ENCODE results near the gene RNU7-1.

The RNU7-1 gene

DNA sequence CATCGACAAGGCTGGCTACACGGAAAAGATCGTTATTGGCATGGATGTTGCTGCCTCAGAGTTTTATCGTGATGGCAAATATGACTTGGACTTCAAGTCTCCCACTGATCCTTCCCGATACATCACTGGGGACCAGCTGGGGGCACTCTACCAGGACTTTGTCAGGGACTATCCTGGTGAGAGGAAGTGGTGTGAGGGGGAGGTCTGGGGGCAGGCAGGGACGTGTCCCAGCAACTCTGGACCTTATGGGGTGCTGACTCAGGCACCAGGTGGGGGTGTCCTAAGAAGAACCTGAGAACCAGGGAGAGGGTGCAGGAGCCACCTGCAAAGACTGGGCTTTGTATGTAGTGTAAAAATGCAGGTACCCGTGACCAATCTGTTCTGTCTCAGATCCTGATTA lies 24.0 kb upstream of the RNU7-1 start:
- DNase-seq, result no peak

- no peak for DNase-seq
Observed at GRCh38 chr12:6921539-6921938, 22.1 kb upstream of the RNU7-1 start.

- no peak for DNase-seq
Observed at GRCh38 chr12:6921996-6922946, 21.3 kb upstream of the RNU7-1 start.

DNA sequence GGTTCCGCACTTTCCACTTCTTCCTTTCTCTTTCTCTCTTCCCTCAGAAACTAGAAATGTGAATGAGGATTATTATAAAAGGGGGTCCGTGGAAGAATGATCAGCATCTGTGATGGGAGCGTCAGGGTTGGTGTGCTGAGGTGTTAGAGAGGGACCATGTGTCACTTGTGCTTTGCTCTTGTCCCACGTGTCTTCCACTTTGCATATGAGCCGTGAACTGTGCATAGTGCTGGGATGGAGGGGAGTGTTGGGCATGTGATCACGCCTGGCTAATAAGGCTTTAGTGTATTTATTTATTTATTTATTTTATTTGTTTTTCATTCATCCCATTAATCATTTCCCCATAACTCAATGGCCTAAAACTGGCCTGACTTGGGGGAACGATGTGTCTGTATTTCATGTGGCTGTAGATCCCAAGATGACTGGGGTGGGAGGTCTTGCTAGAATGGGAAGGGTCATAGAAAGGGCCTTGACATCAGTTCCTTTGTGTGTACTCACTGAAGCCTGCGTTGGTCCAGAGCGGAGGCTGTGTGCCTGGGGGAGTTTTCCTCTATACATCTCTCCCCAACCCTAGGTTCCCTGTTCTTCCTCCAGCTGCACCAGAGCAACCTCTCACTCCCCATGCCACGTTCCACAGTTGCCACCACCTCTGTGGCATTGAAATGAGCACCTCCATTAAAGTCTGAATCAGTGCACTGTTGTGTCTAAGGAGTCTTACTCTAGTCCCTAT lies 20.4 kb upstream of the RNU7-1 start:
- no peak for DNase-seq

- no peak for DNase-seq
Observed at GRCh38 chr12:6923851-6924250, 19.8 kb upstream of the RNU7-1 start.

DNA sequence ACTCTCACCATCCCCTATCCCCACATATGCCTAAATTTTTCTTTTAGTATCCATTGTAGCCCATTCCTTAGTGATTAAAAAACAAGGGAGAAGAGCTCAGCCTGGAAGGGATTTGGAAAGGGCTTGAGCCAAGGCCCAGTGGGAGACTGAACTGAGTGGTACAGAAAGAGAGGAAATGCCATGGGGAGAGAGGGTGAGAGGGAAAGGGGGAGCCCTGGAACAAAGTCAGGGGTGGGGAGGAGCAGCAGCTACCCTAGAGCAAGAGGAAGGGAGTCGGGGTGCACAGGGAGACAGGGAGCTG lies 18.4 kb upstream of the RNU7-1 start:
- no peak for DNase-seq

GRCh38 chr12:6925540-6926279 lies 17.9 kb upstream of the RNU7-1 start:
- DNase-seq, result no peak

DNA sequence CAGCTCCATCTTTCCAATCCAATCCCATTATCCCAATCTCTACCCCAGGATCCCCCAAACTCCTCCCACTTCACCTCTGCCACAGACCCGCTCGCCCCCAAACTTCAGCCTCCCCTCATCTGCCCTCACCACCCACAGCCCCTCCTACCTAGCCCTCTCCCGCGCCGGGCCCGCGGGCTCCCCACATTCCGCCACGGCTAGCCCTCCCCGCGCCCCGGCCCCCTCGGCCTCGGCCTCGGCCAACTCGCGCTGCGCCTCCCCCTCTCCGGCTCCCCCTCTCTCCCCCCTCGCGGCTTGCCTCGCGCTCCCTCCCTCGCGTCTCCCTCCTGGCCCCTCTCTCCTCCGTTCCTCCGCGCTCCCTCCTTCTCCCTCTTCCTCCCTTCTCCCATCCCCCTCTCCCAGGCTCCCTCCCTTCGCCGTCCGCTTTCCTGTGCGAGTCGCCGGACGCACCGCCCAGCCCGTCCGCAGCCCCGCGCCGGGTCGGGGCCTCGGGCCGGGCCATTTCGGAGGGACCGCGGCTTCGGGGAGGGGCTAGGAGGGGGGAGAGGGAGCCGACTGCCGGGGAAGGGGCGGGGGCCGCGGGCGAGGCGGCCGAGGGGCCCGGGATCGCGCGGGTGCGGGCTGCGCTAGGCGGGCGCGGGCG lies 16.1 kb upstream of the RNU7-1 start, which contains the start of gene ATN1:
TSS of gene ATN1 (plus strand) at position 581 of the 643 bp plus-strand sequence. CDS start 6,043 bp downstream, outside the sequence.
- peak; percentile 41 for DNase-seq

DNA sequence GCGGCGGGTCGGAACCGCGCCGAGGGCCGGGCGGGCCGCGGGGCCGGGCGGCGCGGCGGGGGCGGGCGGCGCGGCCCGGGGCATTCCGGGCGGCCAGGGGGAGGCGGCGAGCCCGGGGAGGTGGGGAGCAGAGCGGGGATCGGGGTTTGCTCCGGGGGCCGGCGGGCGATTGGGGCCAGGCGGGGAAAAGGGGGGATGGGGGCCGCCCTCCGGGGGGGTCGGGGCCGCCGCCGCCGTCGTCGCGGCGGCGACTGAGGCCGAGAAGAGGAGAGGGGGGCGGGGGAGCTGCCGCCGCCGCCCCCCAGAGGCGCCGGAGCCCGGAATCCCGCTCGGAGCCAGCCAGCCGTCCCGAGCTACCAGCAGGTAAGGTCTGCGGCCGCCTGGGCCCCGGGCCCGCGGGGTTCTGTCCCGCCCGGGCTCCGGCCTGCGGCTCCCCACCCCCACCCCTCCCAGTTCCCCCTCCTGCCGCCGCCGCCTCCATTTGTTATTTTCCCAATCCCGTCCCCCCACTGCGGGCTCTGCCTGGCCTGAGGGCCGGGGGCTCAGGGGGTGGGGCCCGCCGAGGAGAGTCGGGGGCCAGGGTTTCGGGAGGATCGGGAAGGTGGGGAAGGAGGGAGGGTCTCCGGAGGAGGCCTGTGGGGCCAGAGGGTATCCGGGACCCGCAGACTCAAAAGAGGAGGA lies 15.5 kb upstream of the RNU7-1 start:
- DNase-seq, result peak; percentile 41

DNA sequence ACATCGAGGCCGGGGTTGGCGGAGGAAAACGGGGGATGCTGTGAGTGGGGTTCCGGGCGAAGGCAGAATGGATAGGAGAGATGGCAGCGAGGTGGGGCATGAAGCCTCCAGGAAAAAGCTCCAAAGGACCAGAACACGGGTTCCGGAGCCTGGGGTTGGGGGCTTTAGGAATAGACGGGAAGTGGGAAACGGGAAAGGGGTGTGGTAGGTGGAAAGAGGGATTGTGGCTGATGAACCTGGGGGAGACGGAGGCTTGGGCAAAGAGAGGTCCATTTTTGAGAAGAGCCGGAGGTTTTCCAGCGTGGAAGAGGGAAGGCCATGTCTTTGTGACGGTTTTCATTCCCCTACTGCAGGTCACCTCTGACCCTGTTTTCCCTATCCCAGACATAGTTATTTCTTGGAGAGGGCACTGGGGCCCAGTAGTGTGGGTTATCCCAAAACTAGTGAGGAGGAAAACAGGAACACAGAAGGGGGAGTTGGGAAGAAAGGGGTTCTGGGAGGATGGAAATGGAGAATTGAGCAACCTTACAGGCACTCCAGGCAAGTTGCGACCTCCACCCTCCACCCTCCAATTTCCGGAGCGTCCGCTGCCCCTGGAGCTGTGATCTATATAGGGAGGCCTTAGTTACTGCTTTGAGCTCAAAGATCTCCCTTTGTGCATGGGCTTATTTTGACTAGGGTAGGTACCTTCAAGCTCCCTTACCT lies 14.8 kb upstream of the RNU7-1 start:
- no peak for DNase-seq

- DNase-seq, result no peak
Observed at GRCh38 chr12:6929466-6930452, 13.9 kb upstream of the RNU7-1 start.

- DNase-seq, result no peak
Observed at GRCh38 chr12:6932766-6933165, 10.8 kb upstream of the RNU7-1 start.

DNA sequence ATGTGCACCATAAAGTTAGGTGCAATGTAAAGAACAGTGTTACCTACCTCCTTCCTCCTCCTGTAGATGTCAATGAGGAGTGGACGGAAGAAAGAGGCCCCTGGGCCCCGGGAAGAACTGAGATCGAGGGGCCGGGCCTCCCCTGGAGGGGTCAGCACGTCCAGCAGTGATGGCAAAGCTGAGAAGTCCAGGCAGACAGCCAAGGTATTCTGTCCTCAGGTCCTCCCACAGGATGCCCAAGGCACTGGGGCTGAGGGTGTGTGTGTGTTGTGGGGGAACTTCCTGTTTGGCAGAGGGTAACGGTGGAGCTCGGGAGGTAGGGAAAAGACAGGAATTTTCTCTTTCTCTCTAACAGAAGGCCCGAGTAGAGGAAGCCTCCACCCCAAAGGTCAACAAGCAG lies 9.5 kb upstream of the RNU7-1 start:
- DNase-seq, result no peak

DNA sequence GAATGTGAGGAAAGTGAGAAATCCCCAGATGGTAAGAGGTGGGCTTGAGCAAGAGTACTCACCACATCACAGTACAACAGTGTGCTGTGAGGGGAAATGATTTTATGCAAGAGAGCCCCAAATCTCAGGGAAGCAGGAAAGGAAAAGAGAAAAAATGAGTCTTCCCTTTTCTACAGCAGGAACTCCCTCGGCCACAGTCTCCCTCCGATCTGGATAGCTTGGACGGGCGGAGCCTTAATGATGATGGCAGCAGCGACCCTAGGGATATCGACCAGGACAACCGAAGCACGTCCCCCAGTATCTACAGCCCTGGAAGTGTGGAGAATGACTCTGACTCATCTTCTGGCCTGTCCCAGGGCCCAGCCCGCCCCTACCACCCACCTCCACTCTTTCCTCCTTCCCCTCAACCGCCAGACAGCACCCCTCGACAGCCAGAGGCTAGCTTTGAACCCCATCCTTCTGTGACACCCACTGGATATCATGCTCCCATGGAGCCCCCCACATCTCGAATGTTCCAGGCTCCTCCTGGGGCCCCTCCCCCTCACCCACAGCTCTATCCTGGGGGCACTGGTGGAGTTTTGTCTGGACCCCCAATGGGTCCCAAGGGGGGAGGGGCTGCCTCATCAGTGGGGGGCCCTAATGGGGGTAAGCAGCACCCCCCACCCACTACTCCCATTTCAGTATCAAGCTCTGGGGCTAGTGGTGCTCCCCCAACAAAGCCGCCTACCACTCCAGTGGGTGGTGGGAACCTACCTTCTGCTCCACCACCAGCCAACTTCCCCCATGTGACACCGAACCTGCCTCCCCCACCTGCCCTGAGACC lies 8.0 kb upstream of the RNU7-1 start:
- DNase-seq, result no peak

DNA sequence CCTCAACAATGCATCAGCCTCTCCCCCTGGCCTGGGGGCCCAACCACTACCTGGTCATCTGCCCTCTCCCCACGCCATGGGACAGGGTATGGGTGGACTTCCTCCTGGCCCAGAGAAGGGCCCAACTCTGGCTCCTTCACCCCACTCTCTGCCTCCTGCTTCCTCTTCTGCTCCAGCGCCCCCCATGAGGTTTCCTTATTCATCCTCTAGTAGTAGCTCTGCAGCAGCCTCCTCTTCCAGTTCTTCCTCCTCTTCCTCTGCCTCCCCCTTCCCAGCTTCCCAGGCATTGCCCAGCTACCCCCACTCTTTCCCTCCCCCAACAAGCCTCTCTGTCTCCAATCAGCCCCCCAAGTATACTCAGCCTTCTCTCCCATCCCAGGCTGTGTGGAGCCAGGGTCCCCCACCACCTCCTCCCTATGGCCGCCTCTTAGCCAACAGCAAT lies 7.4 kb upstream of the RNU7-1 start:
- DNase-seq, result no peak

GRCh38 chr12:6936636-6937480 lies 6.8 kb upstream of the RNU7-1 start:
- no peak for DNase-seq

DNA sequence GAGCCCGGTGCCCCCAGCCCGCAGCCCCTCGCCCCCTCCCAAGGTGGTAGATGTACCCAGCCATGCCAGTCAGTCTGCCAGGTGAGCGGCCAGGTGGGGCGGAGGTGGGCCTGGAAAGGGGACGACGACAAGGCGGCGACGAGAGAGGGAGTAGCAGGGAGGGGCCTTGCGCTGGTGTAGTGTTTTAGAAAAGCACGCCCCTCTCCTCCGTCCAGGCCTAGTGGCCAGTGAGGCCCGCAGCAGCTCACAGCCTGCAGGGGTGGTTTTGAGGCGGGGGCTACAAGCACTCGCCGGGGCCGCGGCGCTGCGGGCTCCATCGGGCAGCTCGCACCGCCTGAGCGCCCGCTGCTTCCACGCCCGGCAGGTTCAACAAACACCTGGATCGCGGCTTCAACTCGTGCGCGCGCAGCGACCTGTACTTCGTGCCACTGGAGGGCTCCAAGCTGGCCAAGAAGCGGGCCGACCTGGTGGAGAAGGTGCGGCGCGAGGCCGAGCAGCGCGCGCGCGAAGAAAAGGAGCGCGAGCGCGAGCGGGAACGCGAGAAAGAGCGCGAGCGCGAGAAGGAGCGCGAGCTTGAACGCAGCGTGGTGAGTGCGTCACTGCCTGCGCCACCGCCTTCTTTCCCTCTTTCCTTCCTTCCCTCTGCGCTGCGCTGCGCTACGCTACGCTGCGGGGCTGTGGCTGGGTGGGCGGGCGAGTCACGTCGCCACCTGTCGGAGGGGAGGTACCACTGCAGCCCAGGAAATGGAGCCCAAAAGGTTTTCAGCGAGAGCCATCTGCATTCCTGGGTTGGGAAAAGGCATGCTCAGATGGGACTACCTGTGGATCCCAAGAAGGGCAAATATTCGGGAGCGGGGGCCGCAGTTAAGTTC lies 5.9 kb upstream of the RNU7-1 start:
- DNase-seq, result peak; percentile 86

Measured in activated gamma-delta T cell (primary cell).